ENCODE data around the gene CD58. TPM values are rescaled to one million over a fixed set of nuclear protein-coding genes. Genes with fewer than 3 reads are reported as not detected.

Gene CD58
- total RNA-seq, 2 experiments from 2014 or later: 11.1 to 12.7 TPM

GRCh38 chr1:116571215-116571919 is 541 bp upstream of the CD58 start:
- intact Hi-C loops (cut with micrococcal nuclease): loop anchor here (2.0 to 5.0 kb wide), 3 partner anchors 106 to 489 kb away; partner anchors contain the start of gene TTF2

GRCh38 chr1:116569776-116570357 is 959 bp downstream of the CD58 start:
- H3K4me3 Mint-ChIP-seq: peak overlapping the region; percentile 91
- intact Hi-C loops (cut with micrococcal nuclease): loop anchor here (2.0 to 5.0 kb wide), 3 partner anchors 107 to 491 kb away; partner anchors contain the start of gene TTF2
- H3K36me3 Mint-ChIP-seq (ENCODE audit: low read depth): peaks cover 13% of the 10 kb centered on the region
- peak overlapping the region; percentile 88 for H3K27ac Mint-ChIP-seq
- H3K4me1 Mint-ChIP-seq (ENCODE audit: low read depth): peaks cover 57% of the 10 kb centered on the region
- DNase-seq (peak; percentile 52), ATAC-seq (peak; percentile 11)
- no peak for TF ChIP-seq CTCF (IDR thresholded peaks at IDR 0.05)
- CTCF ChIA-PET: interaction anchor here (1.0 to 2.5 kb wide), 6 partner anchors 12 to 431 kb away, joined by 3 to 10 read pairs (median 7); partner anchors contain the start of gene IGSF3
- H3K27me3 Mint-ChIP-seq: peaks cover 8% of the 10 kb centered on the region
- POLR2A ChIA-PET: interaction anchor here (0.6 to 2.8 kb wide), 4 partner anchors 13 to 490 kb away, joined by 3 to 11 read pairs (median 4); partner anchors contain the start of gene TTF2
- H3K9me3 Mint-ChIP-seq: peaks cover 2% of the 10 kb centered on the region

More at GRCh38 chr1:116571215-116571919, 541 bp upstream of the CD58 start:
- ChIA-PET CTCF (interaction anchor here (1.0 to 4.2 kb wide), 10 partner anchors 25 to 432 kb away, joined by 3 to 43 read pairs (median 4); partner anchors contain the start of gene IGSF3), POLR2A (interaction anchor here (1.1 kb wide), 1 partner anchor 11 kb away, joined by 3 read pairs; no protein-coding TSS in a partner anchor)
- Mint-ChIP-seq H3K9me3 (no peaks in the 10 kb centered on the region), H3K4me3 (peak overlapping the region; percentile 91), H3K27me3 (peaks cover 9% of the 10 kb centered on the region), H3K36me3 (ENCODE audit: low read depth) (peaks cover 9% of the 10 kb centered on the region), H3K27ac (peak overlapping the region; percentile 72), H3K4me1 (ENCODE audit: low read depth) (peaks cover 50% of the 10 kb centered on the region)
- DNase-seq: no peak
- TF ChIP-seq CTCF (IDR thresholded peaks at IDR 0.05): no peak
- no peak for ATAC-seq

GRCh38 chr1:116569381-116569670 is 1.5 kb downstream of the CD58 start:
- no peak for DNase-seq
- peaks cover 57% of the 10 kb centered on the region for H3K4me1 Mint-ChIP-seq (ENCODE audit: low read depth)
- intact Hi-C loops (cut with micrococcal nuclease): no loop called here
- CTCF ChIA-PET: interaction anchor here (0.9 to 2.5 kb wide), 7 partner anchors 10 to 430 kb away, joined by 3 to 10 read pairs (median 6); partner anchors contain the start of gene IGSF3
- peaks cover 17% of the 10 kb centered on the region for H3K36me3 Mint-ChIP-seq (ENCODE audit: low read depth)
- TF ChIP-seq CTCF (IDR thresholded peaks at IDR 0.05): no peak
- H3K27me3 Mint-ChIP-seq: peaks cover 8% of the 10 kb centered on the region
- peak overlapping the region; percentile 1 for H3K27ac Mint-ChIP-seq
- H3K4me3 Mint-ChIP-seq: peak overlapping the region; percentile 91
- peaks cover 5% of the 10 kb centered on the region for H3K9me3 Mint-ChIP-seq
- no peak for ATAC-seq
- POLR2A ChIA-PET: interaction anchor here (1.1 to 2.8 kb wide), 4 partner anchors 12 to 491 kb away, joined by 4 to 11 read pairs (median 4); partner anchors contain the start of gene TTF2

- H3K9me3 Mint-ChIP-seq: peaks cover 11% of the 10 kb centered on the region
- H3K4me3 Mint-ChIP-seq: peak overlapping the region; percentile 91
- DNase-seq: no peak
- intact Hi-C loops (cut with micrococcal nuclease): no loop called here
- ChIA-PET POLR2A (interaction anchor here (1.1 to 2.8 kb wide), 4 partner anchors 12 to 491 kb away, joined by 4 to 11 read pairs (median 4); partner anchors contain the start of gene TTF2), CTCF (interaction anchor here (0.9 to 1.8 kb wide), 8 partner anchors 10 to 430 kb away, joined by 3 to 10 read pairs (median 4); no protein-coding TSS in a partner anchor)
- no peak for TF ChIP-seq CTCF (IDR thresholded peaks at IDR 0.05)
- peak overlapping the region; percentile 1 for H3K27ac Mint-ChIP-seq
- peaks cover 59% of the 10 kb centered on the region for H3K4me1 Mint-ChIP-seq (ENCODE audit: low read depth)
- ATAC-seq: no peak
- peaks cover 5% of the 10 kb centered on the region for H3K27me3 Mint-ChIP-seq
- H3K36me3 Mint-ChIP-seq (ENCODE audit: low read depth): peaks cover 22% of the 10 kb centered on the region
These were observed 2.0 kb downstream of the CD58 start for GRCh38 chr1:116568662-116569380.
